ENCODE data around the gene PPEF1. TPM values are rescaled to one million over a fixed set of nuclear protein-coding genes. Genes with fewer than 3 reads are reported as not detected.

PPEF1 gene
- total and polyA plus RNA-seq, 8 donors, result 0.31 to 1.0 (median 0.70) TPM

Other genes with a start within 250 kb of the PPEF1 start
- 1 to 10 TPM; 3.8 to 5.2 TPM for gene RS1, start 35.5 kb upstream of the PPEF1 start, total RNA-seq
- gene RS1, start 35.5 kb upstream of the PPEF1 start, polyA plus RNA-seq (ENCODE audit: insufficient read length in 6 of 6), result under 1 TPM; 0.15 to 0.31 (median 0.23) TPM